NCI-H446 treated with DMSO at 0.1 percent for 48 hours (cell line): ENCODE results near the gene LIPT2.

Source experiments
- DNase-seq: peaks from one replicate; lab custom pipeline; 2025; lab: John Stamatoyannopoulos, UW

Gene LIPT2

GRCh38 chr11:74465291-74465708 lies 28.2 kb downstream of the LIPT2 start:
- DNase-seq: no peak

DNA sequence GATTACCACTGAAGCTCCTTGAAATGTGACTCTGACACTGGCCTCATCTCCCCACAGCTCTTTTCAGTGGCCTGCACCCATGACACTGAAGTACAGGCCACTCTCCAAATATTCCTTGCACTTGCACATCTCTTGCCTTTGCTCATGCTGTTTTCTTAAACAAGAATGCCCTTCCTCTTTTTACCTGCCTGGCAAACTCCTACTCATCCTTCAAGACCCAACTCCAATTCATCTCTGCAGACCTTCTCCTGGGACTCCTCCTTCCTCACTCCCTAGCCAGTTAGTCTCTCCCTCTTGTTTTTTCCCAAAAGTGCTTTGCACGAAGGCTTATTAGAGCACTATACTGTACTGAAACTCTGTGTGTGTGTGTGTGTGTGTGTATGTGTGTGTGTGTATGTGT lies 28.8 kb downstream of the LIPT2 start:
- DNase-seq: no peak

DNA sequence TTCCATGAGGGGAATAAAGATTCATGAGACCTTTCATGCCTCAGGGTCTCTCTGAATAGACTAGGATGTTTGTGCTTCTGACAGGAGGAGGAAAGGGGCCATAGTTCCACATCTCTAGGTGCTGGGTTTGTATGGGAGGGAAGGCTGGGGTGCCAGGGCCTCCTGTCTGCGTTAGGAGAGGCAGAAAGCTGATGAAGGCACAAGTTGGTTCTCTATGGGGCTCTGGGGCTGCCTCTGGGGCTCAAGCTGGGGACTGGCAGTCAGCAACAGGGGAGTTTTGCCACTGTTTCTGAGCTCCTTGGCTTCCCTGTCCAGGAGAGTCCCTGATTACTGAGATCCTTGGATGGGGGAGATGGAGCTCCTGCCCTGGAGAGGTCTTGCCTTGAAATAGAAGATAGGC lies 30.3 kb downstream of the LIPT2 start:
- no peak for DNase-seq

DNA sequence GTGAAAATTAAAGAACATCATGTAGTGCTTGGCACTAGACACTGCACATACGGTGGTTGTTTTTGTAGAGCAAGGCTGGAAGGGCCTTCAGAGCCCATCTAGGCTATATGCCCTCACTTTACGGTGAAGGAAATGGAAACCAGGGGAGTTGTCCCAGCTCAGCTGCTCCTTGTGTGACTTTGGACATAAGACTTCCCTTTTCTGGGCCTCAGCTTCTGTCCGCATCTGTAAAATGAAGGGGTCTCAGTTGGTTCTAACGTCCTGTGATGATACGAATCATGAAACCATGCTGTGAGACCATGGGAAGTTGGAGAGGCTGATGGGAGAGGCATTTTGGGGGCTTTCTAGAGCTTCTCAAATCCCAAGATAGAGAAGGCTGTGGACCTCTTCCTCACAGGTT lies 30.9 kb downstream of the LIPT2 start:
- DNase-seq: no peak

- no peak for DNase-seq
Measured at GRCh38 chr11:74462009-74462408, 31.5 kb downstream of the LIPT2 start.

DNA sequence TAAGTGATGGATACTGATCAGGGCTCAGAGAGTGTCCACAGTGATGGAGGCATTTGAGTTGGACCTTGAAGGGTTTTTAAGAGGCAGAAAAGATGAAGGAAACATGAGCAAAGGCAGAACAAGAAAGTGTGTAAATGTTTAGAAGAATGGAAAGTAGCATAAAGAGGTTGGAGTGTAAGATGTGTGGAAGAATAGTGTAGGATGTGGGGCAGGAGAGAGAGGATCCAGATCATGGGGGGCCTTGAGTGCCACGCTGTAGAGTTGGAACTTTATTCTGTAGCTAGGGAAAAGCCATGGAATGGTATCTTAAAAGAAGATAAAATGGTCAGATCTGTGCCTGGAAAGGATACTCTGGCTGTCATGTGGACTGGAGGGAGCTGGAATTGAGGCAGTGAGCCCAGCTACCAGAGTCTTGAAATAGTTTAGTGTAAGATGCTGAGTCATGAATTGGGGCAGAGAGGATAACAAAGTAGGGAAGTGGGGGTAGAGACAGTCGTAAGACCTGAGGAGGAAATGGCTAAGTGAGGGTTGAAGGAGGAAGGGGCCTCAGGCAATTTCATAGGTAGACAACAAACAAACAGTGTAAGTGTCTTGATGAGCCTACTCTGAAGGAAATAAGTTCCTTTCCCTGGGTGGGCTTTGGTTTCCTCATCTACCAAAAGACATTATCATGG lies 32.9 kb downstream of the LIPT2 start:
- no peak for DNase-seq

GRCh38 chr11:74460065-74460464 lies 33.5 kb downstream of the LIPT2 start:
- DNase-seq: no peak

- DNase-seq: no peak
Measured at GRCh38 chr11:74459584-74459983, 33.9 kb downstream of the LIPT2 start.

GRCh38 chr11:74457356-74457755 lies 36.2 kb downstream of the LIPT2 start:
- DNase-seq: no peak

GRCh38 chr11:74453373-74453975 lies 40.0 kb downstream of the LIPT2 start:
- peak; percentile 20 for DNase-seq

DNA sequence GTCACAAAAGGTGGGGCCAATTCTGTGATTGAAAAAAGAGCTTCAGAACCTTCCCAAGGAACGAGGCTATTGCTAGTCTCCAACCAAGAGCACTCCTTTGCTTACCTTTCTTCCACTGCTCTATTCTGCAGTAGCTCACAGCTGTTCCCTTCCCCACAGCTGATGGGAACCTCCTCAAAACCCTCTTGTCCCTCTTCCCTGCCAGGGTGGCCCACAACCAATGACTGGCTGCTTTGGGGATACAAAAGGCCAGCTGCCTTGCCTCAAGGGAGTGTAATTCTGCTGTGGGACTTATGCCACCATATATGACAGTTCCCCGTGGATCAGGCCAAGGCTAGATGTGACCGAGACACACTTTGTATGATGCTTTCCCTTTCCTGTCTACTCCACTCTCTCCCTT lies 41.2 kb downstream of the LIPT2 start:
- no peak for DNase-seq

GRCh38 chr11:74450318-74450717 lies 43.2 kb downstream of the LIPT2 start:
- DNase-seq: no peak

DNA sequence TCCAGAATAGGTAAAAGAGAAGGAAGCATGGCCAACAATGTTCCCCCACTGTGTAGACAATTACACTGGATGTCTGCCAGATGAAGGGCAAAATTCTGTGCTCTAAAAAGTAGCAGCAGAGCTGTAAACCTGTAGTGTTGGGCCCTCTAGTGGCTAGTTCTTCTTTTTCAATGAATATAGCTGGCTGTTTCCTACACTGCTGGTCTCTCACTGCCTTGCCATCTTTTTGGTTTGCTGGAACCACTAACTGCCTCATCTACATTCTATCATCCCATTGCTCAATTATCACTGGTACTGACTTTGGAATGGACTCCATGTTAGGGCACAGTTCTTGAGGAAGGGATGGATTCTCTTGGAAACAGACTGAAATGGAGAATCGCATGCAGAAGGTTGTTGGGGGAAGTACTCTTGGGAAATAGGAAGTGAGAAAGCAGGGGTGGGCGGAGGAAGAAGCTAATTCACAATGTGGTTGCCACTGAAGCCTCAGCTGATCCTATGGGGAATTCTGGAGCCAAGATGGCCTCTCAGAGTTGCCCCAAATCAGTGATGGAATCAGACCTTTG lies 44.1 kb downstream of the LIPT2 start:
- peak; percentile 73 for DNase-seq

GRCh38 chr11:74447720-74448119 lies 45.8 kb downstream of the LIPT2 start:
- no peak for DNase-seq

DNA sequence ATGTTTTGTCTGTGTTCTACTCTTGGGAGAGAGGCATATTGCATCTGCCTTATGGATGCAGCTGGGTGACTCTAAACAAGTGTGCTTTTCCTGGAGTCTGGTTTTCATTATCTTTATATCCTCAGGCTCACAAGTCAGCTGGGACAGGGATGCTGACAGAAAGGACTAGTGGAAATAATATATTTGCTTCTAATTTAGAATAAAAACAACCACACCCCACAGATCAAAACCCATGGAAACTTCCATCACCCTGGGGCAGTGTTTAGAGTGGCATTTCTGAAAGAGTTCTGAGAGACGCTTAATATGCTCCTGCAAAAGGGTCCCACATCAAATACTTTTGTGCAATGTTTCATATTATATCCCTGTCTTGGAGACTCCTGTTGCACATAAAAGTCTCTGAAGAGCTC lies 47.0 kb downstream of the LIPT2 start:
- DNase-seq: no peak

GRCh38 chr11:74444173-74444826 lies 49.2 kb downstream of the LIPT2 start:
- DNase-seq: peak; percentile 30

DNA sequence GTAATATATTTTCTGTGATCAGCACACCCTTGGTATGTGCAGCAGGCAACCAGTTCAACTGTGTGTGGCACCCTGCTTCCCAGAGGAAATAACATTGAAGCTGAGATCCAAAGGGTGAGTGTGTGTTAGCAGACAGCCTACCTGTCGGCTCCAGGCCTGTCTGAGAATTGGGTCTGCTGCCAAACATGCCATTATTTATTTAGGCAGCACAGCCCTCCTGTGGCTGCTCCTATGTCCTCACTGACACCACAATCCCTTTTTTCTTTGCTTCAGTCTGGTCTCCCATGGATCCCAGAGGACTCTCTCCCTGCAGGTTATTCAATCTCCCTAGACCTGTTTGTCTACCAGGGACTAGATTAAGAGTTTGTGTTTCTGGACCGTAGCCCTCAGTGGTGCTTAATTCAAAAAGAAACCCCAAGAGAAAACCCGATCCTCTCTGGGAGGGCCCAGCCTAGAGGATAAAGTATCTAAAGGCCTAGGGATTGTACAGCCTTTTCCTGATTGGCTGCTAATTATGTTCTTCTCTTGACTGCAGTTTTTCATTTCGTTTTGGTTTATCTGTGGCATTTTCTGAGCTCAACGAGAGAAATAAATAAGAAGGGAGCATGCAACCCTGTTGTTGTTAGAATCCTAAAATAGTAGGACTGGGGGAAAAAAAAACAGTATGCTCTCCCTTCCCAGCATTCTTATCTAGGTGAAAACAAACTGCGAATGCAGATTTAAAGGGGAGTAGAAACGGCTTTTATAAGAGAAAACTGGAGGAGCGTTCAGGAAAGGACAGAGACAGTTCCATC lies 50.3 kb downstream of the LIPT2 start:
- no peak for DNase-seq

DNA sequence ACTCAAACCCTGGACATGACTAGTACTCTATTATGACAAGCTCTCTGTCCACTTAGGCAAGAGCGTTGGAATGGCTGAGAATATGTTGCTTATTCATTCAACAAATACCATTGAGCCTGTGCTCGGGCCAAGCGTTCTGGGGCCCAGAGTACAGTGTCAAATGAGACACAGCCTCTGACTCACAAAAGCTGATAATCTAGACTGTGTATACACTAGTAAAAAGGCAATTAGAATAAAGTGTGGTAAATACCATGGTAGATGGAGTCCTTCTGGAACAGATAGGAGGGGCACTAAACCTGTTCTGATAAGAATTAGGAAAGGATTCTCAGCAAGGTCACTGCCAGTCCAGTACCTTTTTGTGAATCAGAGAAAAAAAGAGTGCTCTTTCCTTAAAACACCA lies 50.9 kb downstream of the LIPT2 start:
- no peak for DNase-seq
